K562 (cell line): Measurements from ENCODE around the gene CHCHD4. TPM values are rescaled to one million over a fixed set of nuclear protein-coding genes. Genes with fewer than 3 reads are reported as not detected.
A peak's percentile ranks its signal among the peaks of the same experiment; 100 is the strongest.

Experiments
- CHD4 ChIP-seq: fragments of 200-600 bp; sonication (generic); IDR thresholded peaks from 3 replicates; pipeline ENCODE4 v1.6.1; 2012; ENCODE audit warnings: low read depth, mild to moderate bottlenecking, mixed read lengths, low read length, inconsistent platforms; ENCODE audit not compliant: insufficient read depth, insufficient replicate concordance, poor library complexity, severe bottlenecking
- CTBP1 ChIP-seq: fragments of 450-650 bp; IDR thresholded peaks from 2 replicates; pipeline ENCODE4 v1.6.1; 2016; ENCODE audit warnings: borderline replicate concordance
- FIP1L1 ChIP-seq: fragments of 200-400 bp; formaldehyde crosslinking; IDR thresholded peaks from 2 replicates; pipeline ENCODE4 v1.6.1; 2018; ENCODE audit warnings: mild to moderate bottlenecking, low read depth, low read length; ENCODE audit not compliant: poor library complexity, severe bottlenecking
- GABPB1 ChIP-seq: sonication (generic); formaldehyde crosslinking; IDR thresholded peaks from 2 replicates; pipeline ENCODE4 v1.8.0; 2022; ENCODE audit warnings: mild to moderate bottlenecking, missing genetic modification reagents
- GATAD2B ChIP-seq: fragments of 450-650 bp; IDR thresholded peaks from 2 replicates; pipeline ENCODE4 v1.6.1; 2017; ENCODE audit warnings: mild to moderate bottlenecking, borderline replicate concordance
- KLF10 ChIP-seq: fragments of 250-450 bp; sonication (Bioruptor Pico); IDR thresholded peaks from 2 replicates; pipeline ENCODE4 v1.6.1; 2021; ENCODE audit warnings: matching md5 sums
- MCM2 ChIP-seq: fragments of 450-650 bp; IDR thresholded peaks from 2 replicates; pipeline ENCODE4 v1.6.1; 2017; ENCODE audit warnings: low read depth, mild to moderate bottlenecking
- MEF2D ChIP-seq: conservative IDR thresholded peaks from 2 replicates; pipeline ENCODE4 v1.6.1; 2016; ENCODE audit warnings: low read depth, missing genetic modification characterization, missing compliant biosample characterization
- NCOA2 ChIP-seq, 2 experiments: fragments of 450-650 bp; IDR thresholded peaks; 2 replicates each; pipeline ENCODE4 v1.6.1; 2018; ENCODE audit warnings: mild to moderate bottlenecking in 2 of 2, moderate library complexity in 1 of 2; ENCODE audit not compliant: partially characterized antibody in 2 of 2
- NCOR1 ChIP-seq: fragments of 450-650 bp; IDR thresholded peaks from 2 replicates; pipeline ENCODE4 v1.6.1; 2016; ENCODE audit warnings: mild to moderate bottlenecking, moderate library complexity
- NR4A1 ChIP-seq, 2 experiments: fragments of 250-450 bp in 1 of 2; fragments of 450-650 bp in 1 of 2; sonication (Bioruptor Pico) in 1 of 2; IDR thresholded peaks; 2 replicates each; pipeline versions ENCODE4 v1.4.0 to v1.6.1; 2016 to 2020; ENCODE audit warnings: mild to moderate bottlenecking in 2 of 2, missing compliant biosample characterization in 1 of 2, missing genetic modification characterization in 1 of 2, moderate library complexity in 1 of 2
- PRPF4 ChIP-seq: fragments of 200-400 bp; formaldehyde crosslinking; IDR thresholded peaks from one replicate; pipeline ENCODE4 v1.6.1; 2017; ENCODE audit warnings: low read length, low read depth, mild to moderate bottlenecking; ENCODE audit not compliant: insufficient read depth, poor library complexity, severe bottlenecking
- SMARCA4 ChIP-seq: fragments of 450-650 bp; IDR thresholded peaks from 2 replicates; pipeline ENCODE4 v1.6.1; 2016
- SNRNP70 ChIP-seq: fragments of 200-400 bp; formaldehyde crosslinking; optimal IDR thresholded peaks from 2 replicates; pipeline ENCODE3; 2017; ENCODE audit warnings: low read depth, low read length
- YBX1 ChIP-seq: fragments of 450-650 bp; IDR thresholded peaks from 2 replicates; pipeline ENCODE4 v1.7.1; 2016; ENCODE audit warnings: mild to moderate bottlenecking
- ZBTB8A ChIP-seq: fragments of 450-650 bp; IDR thresholded peaks from 2 replicates; pipeline ENCODE4 v1.6.1; 2018; ENCODE audit warnings: mild to moderate bottlenecking, moderate library complexity; ENCODE audit not compliant: partially characterized antibody
- ZFP1 ChIP-seq: fragments of 450-650 bp; formaldehyde crosslinking; IDR thresholded peaks from 2 replicates; pipeline ENCODE4 v1.4.0; 2020; ENCODE audit warnings: mild to moderate bottlenecking, mixed read lengths
- ZKSCAN8 ChIP-seq: fragments of 200-800 bp; sonication (Bioruptor generic); IDR thresholded peaks from 2 replicates; pipeline ENCODE4 v1.6.1; 2016; ENCODE audit warnings: missing genetic modification characterization, missing compliant biosample characterization
- ZNF174 ChIP-seq: fragments of 250-450 bp; sonication (Bioruptor Pico); IDR thresholded peaks from 2 replicates; pipeline ENCODE4 v1.4.0; 2020; ENCODE audit warnings: mild to moderate bottlenecking
- polyA plus RNA-seq, 8 experiments: library from polyadenylated mRNA; depleted of rRNA in 4 of 8; stranded (reverse) in 5 of 8; unstranded in 3 of 8; fragments of >200 nt; fragmentation: Nextera tagmentation in 2 of 8; fragmentation: Illumina TruSeq in 1 of 8; extraction: Ambion mirVana in 2 of 8; extraction: Trizol in 1 of 8; gene quantifications; 2 replicates each; pipeline versions ENCODE4 v1.2.1 to v1.2.3, GENCODE V29; 2011 to 2014; ENCODE audit warnings: inconsistent platforms in 1 of 8, missing spikeins in 1 of 8
- total RNA-seq, 7 experiments: library from RNA; depleted of rRNA in 6 of 7; stranded (reverse); fragments of >200 nt in 6 of 7; fragmentation: Illumina TruSeq in 2 of 7; extraction: Trizol in 2 of 7; gene quantifications; 2 replicates each; pipeline versions ENCODE4 v1.2.1 to v1.2.3, GENCODE V29; 2011 to 2021; ENCODE audit warnings: low replicate concordance in 1 of 7
- TF ChIP-seq, protein P1 (sequence below): fragments of 250-450 bp; sonication (Bioruptor Pico); IDR thresholded peaks from 2 replicates; pipeline ENCODE4 v1.8.0; 2022; ENCODE audit warnings: inconsistent platforms, mild to moderate bottlenecking, moderate library complexity, borderline replicate concordance
- TF ChIP-seq, protein P2 (sequence below): fragments of 450-650 bp; conservative IDR thresholded peaks from 2 replicates; pipeline ENCODE4 v1.6.1; 2016; ENCODE audit warnings: missing genetic modification characterization, low read depth, mild to moderate bottlenecking, control low read depth, missing compliant biosample characterization
- TF ChIP-seq, protein P3 (sequence below): fragments of 450-650 bp; formaldehyde crosslinking; IDR thresholded peaks from 2 replicates; pipeline ENCODE4 v1.4.0; 2020; ENCODE audit warnings: mild to moderate bottlenecking, moderate library complexity
- TF ChIP-seq, protein P4 (sequence below), 2 experiments: fragments of 450-650 bp in 1 of 2; sonication (generic) in 1 of 2; formaldehyde crosslinking; conservative IDR thresholded peaks; 2 replicates each; pipeline versions ENCODE4 v1.4.0 to v1.8.1; 2020 to 2022; ENCODE audit warnings: mild to moderate bottlenecking in 1 of 2, missing genetic modification reagents in 1 of 2

Gene CHCHD4
- total and polyA plus RNA-seq, 9 of the 15 experiments (the other 6 are each of a cell fraction or from before 2014, with no cell fraction given), result 55.4 to 225 (median 77.2) TPM

DNA sequence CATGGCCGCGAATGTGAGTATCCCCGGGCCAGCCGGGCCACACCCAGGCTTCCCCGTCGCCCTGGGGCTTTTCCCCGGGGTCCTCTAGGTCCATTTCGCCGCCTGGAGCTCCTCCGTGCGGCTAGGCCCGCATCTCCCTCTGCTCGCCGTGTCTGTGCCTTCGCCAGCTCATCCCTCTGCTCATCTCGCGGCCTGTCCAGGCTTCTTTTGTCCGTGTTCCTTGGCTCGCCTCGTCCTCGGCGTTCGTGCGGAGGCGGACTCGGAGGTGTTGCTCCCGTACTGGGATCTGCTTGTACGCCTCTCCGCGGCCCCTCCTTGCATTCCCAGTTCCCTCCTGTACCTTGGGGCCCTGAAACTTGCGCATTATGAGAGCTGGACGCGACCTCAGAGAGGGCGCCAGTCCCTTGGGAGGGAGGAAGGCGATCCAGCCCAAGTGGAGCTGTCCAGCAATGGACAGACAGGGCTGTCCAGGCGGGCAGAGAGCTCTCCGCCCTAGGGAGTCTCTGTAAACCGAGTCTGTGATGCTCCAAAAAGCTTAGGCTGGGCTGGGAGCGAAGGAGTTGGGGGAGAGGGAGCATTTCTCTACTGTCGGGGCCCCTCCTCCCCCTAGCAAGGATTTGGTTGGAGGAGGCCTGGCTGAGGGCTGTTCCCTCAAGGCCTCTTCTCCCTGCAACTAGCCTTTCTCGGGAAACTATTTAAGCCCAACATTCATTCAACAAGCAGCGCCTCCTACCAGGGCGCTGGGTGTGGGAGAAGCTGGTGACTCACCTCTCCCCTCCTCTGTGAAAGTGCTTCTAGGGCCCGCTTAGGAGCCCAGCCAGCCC, 735 bp upstream of the CHCHD4 start (continued):
- TF ChIP-seq ZKSCAN8 (no peak), ZFP1 (no peak), SNRNP70 (no peak), KLF10 (CRISPR knock-in tag) (no peak), GABPB1 (CRISPR knock-in tag) (no peak; the same call in 1 of the 2 replicates), SMARCA4 (peak; percentile 76), CHD4 (no peak), NR4A1 (CRISPR knock-in tag; IDR thresholded peaks at IDR 0.05) (0 out of 2 replicates have a peak, but pooled peaks have one; percentile 46), NR4A1 (tag; IDR thresholded peaks at IDR 0.05) (peak; percentile 79), ZNF174 (CRISPR knock-in tag) (no peak), NCOA2 (IDR thresholded peaks at IDR 0.05; ENCODE audit: partially characterized antibody in 2 of 2) (no peak), NCOR1 (no peak), CTBP1 (peak; percentile 61; the same call in 1 of the 2 replicates), ZBTB8A (no peak), GATAD2B (no peak), YBX1 (no peak), MCM2 (no peak), MEF2D (tag) (no peak), PRPF4 (no peak), FIP1L1 (no peak)
- TF ChIP-seq, protein P1, sequence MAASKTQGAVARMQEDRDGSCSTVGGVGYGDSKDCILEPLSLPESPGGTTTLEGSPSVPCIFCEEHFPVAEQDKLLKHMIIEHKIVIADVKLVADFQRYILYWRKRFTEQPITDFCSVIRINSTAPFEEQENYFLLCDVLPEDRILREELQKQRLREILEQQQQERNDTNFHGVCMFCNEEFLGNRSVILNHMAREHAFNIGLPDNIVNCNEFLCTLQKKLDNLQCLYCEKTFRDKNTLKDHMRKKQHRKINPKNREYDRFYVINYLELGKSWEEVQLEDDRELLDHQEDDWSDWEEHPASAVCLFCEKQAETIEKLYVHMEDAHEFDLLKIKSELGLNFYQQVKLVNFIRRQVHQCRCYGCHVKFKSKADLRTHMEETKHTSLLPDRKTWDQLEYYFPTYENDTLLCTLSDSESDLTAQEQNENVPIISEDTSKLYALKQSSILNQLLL (CRISPR knock-in tag), result no peak
- TF ChIP-seq, protein P2, sequence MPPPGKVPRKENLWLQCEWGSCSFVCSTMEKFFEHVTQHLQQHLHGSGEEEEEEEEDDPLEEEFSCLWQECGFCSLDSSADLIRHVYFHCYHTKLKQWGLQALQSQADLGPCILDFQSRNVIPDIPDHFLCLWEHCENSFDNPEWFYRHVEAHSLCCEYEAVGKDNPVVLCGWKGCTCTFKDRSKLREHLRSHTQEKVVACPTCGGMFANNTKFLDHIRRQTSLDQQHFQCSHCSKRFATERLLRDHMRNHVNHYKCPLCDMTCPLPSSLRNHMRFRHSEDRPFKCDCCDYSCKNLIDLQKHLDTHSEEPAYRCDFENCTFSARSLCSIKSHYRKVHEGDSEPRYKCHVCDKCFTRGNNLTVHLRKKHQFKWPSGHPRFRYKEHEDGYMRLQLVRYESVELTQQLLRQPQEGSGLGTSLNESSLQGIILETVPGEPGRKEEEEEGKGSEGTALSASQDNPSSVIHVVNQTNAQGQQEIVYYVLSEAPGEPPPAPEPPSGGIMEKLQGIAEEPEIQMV (tag), result 0 out of 2 replicates have a peak, but pooled peaks have one; percentile 50
- TF ChIP-seq, protein P3, sequence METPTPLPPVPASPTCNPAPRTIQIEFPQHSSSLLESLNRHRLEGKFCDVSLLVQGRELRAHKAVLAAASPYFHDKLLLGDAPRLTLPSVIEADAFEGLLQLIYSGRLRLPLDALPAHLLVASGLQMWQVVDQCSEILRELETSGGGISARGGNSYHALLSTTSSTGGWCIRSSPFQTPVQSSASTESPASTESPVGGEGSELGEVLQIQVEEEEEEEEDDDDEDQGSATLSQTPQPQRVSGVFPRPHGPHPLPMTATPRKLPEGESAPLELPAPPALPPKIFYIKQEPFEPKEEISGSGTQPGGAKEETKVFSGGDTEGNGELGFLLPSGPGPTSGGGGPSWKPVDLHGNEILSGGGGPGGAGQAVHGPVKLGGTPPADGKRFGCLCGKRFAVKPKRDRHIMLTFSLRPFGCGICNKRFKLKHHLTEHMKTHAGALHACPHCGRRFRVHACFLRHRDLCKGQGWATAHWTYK, result no peak
- TF ChIP-seq, protein P4, sequence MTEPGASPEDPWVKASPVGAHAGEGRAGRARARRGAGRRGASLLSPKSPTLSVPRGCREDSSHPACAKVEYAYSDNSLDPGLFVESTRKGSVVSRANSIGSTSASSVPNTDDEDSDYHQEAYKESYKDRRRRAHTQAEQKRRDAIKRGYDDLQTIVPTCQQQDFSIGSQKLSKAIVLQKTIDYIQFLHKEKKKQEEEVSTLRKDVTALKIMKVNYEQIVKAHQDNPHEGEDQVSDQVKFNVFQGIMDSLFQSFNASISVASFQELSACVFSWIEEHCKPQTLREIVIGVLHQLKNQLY (CRISPR knock-in tag; conservative IDR thresholded peaks at IDR 0.05), result 0 out of 4 replicates have a peak, but pooled peaks of 1 of the 2 experiments have one; percentile 25
